ENCODE measurements around the gene FNTB. TPM values are rescaled to one million over a fixed set of nuclear protein-coding genes. Genes with fewer than 3 reads are reported as not detected.

Gene FNTB
- total RNA-seq, 4 donors from 2014 or later = 8.3 to 14.5 (median 11.5) TPM

DNA sequence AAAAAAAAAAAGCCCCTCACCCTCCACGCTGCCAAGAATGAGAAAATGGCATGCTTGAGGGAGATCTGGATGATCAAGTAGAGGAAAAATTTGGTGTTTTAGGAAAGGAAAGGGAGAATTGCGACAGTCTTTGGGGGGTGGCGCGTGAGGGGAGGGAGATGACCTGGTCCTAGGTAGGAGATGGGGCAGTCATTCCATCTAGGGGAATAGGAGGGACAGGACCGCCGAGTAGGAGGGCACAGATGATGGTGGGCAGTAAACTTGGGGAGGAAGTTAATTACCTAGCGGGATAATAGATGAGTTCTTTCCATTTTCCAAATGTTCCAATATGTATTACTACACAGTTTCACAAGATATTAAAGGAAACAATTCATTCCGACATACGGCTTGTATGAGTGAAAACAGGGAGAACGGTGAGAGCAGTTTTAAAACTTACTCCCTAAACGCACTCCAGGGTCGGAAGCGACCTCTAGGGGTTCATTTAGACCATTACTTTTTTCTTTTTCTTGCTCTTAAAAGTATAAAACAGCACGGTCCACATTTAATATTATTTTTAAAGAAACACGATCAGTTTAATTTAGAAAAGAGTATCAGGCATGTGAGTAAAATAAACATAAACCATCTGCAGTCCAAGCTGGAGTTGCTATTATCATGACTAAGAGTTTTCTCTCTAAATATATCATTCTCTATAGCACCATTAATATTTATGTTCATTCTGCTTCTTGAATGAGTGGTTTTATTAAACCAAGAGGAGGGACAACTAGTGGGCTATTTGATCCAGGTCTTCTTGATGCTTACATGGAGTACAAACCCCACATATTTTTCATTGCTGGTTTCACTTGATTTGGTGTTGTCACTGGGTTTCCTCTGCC lies 3.0 kb upstream of the FNTB start:
- TF ChIP-seq, protein P1, sequence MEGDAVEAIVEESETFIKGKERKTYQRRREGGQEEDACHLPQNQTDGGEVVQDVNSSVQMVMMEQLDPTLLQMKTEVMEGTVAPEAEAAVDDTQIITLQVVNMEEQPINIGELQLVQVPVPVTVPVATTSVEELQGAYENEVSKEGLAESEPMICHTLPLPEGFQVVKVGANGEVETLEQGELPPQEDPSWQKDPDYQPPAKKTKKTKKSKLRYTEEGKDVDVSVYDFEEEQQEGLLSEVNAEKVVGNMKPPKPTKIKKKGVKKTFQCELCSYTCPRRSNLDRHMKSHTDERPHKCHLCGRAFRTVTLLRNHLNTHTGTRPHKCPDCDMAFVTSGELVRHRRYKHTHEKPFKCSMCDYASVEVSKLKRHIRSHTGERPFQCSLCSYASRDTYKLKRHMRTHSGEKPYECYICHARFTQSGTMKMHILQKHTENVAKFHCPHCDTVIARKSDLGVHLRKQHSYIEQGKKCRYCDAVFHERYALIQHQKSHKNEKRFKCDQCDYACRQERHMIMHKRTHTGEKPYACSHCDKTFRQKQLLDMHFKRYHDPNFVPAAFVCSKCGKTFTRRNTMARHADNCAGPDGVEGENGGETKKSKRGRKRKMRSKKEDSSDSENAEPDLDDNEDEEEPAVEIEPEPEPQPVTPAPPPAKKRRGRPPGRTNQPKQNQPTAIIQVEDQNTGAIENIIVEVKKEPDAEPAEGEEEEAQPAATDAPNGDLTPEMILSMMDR (IDR thresholded peaks at IDR 0.05; ENCODE audit: low read depth) = no peak

DNA sequence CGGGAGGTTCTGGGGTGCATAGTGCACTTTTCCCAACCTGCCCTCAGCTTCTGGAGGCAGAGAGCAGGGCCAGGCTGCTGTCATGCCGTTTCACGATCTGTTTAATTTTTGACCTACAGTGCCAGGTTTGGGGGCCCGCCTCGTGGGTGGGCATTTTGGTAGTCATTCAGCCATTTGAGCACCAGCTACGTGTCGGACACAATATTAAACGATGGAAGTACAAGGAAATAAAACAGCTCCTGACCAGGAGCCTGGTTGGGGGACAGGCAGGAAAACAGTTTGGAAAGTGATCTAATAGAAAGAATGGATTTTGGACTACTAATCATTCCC lies 708 bp downstream of the FNTB start:
- TF ChIP-seq, protein P1 (IDR thresholded peaks at IDR 0.05; ENCODE audit: low read depth) = no peak

DNA sequence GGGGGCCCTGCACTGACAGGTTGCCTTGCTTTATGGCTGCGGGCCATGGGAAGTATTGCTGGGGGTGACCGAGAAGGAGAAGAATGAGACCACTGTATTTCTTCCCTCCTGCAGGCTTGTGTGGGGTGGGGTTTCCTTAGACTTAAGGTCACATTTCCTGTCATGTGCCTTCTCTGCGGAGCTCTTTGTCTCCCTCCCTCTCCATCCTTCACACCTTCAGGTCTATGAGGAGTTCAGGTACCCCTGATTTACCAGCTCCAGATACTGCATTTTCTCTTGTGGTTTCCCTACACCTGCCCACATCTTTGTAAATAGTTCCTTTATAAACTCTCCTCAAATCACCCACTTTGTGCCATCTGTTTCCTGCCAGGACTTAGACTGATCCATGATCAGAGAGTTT lies 3.6 kb downstream of the FNTB start:
- TF ChIP-seq, protein P1 (IDR thresholded peaks at IDR 0.05; ENCODE audit: low read depth) = no peak

DNA sequence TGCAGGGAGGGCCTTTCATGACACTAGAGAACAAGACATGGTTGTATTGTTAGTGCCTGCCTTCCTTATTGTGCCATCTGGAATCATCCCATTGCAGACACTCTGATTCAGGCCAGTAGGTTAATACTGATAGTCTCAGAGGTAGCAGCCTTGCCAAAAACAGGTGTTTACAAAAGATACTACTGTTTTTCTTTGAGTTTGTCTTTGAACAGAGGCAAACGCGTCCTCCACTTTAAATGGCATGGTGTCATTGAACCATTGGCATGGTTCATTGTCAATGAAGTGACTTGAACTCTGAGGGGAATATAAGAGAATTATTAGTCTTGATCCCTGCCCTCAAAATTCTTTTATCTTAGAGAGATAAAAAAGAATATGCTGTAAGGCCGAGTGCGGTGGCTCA lies 4.2 kb downstream of the FNTB start:
- TF ChIP-seq, protein P1 (IDR thresholded peaks at IDR 0.05; ENCODE audit: low read depth) = no peak

DNA sequence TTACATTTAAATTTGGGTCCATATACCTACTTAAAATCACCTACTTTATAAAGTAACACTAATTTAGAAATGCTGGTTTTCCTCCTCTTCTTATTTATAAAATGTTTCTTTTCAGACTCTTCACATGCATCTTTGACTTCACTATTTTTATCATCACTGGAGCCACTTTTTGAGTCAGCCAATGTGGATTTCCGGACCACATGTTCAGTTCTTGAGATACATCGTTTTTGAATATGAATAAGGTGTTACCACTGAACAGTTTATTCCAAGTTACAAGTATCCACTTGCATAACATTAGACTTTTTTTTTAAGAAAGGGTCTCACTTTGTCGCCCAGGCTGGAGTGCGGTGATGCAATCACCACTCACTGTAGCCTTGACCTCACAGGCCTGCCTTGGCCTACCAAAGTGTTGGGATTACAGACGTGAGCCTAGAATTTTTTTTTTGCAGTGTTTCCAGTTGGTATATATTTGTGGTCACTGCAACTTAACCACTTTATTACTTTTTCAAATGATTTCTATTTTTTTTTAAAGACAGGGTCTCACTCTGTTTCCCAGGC lies 5.7 kb downstream of the FNTB start:
- TF ChIP-seq, protein P1 (IDR thresholded peaks at IDR 0.05; ENCODE audit: low read depth) = no peak

DNA sequence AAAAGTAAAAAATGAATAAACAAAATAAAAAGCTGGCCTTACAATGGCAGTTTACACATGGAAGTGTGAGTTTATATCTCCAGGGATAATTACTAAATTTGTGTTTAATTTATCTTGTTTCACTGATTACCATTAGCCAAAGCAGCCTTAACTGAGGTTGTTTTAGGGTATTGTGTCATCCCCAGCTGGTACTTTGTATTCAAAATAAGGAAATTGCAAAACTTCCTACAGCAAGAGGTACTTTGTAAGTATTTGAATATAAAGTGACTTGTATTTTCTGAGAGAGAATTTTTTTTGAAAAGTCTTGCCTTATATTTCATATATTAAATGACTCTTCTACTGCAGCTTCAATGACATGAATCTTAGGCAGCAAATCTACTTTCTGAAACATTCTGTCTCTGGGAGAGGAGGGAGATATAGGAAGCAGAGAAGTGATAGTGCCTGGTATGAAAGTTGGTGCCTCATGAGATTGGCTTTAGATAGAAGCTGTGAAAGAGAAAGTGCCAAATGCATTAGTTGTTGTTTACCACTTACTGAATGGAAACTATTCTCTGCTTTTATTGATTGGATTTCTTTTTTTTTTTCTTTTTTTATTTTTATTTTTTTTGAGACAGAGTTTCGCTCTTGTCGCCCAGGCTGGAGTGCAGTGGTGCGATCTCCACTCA lies 6.7 kb downstream of the FNTB start:
- TF ChIP-seq, protein P1 (IDR thresholded peaks at IDR 0.05; ENCODE audit: low read depth) = no peak

DNA sequence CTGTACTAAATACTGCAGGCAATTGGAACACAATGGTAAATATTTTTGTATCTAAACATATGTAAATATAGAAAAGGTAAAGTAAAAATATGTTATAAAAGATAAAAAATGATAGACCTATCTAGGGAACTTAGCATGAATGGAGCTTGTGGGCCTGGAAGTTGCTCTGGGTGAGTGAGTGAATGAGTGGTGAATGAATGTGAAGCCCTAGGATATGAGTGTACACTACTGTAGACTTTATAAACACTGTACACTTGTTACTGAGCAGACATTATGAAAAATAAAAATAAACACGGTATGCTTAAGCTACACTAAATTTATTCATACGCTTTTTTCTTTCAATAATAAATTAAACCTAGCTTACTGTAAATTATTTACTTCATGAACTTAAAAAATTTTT lies 7.8 kb downstream of the FNTB start:
- TF ChIP-seq, protein P1 (IDR thresholded peaks at IDR 0.05; ENCODE audit: low read depth) = no peak
